ENCODE results near the gene NUDT22. TPM values are rescaled to one million over a fixed set of nuclear protein-coding genes. Genes with fewer than 3 reads are reported as not detected.

Gene NUDT22
- total RNA-seq, 3 donors from 2014 or later, result 34.2 to 58.0 (median 36.7) TPM

- TF ChIP-seq POLR2AphosphoS5 (IDR thresholded peaks at IDR 0.05) (no peak), POLR2A (IDR thresholded peaks at IDR 0.05) (no peak), CTCF (IDR thresholded peaks at IDR 0.05) (no peak)
- Histone ChIP-seq H3K36me3 (no peaks in the 10 kb centered on the region), H3K4me3 (peak overlapping the region; percentile 71 to 96 (median 75)), H3K4me1 (peaks cover 8 to 16% of the 10 kb centered on the region in 2 donors), H3K27ac (peak overlapping the region; percentile 78 to 94), H3K9me3 (no peaks in the 10 kb centered on the region), H3K27me3 (no peaks in the 10 kb centered on the region)
- DNase-seq (ENCODE audit: low spot score in 2 of 2), result no peak
- intact Hi-C loops (cut with DNase I; ENCODE audit: low total_unique reads), result no loop called here
These were observed 8.7 kb downstream of the NUDT22 start for GRCh38 chr11:64234647-64235379.

- Histone ChIP-seq H3K4me1 (peaks cover 12 to 16% of the 10 kb centered on the region in 2 donors), H3K36me3 (no peaks in the 10 kb centered on the region), H3K9me3 (no peaks in the 10 kb centered on the region), H3K27ac (peak overlapping the region; percentile 78 to 94), H3K27me3 (no peaks in the 10 kb centered on the region), H3K4me3 (peak overlapping the region; percentile 71 to 96 (median 75))
- no peak for TF ChIP-seq POLR2AphosphoS5 (IDR thresholded peaks at IDR 0.05)
- TF ChIP-seq CTCF (IDR thresholded peaks at IDR 0.05), result no peak
- no peak for TF ChIP-seq POLR2A (IDR thresholded peaks at IDR 0.05)
- intact Hi-C loops (cut with DNase I; ENCODE audit: low total_unique reads), result no loop called here
- no peak for DNase-seq (ENCODE audit: low spot score in 2 of 2)
These were observed 9.5 kb downstream of the NUDT22 start for GRCh38 chr11:64235437-64236161.

- Histone ChIP-seq H3K4me3 (peak overlapping the region in 2 of 3 donors; percentile 3 to 26), H3K9me3 (no peaks in the 10 kb centered on the region), H3K27me3 (no peaks in the 10 kb centered on the region), H3K27ac (peak overlapping the region; percentile 61 to 100), H3K36me3 (no peaks in the 10 kb centered on the region), H3K4me1 (peaks cover 12 to 16% of the 10 kb centered on the region in 2 donors)
- peak; percentile 87 to 92 for DNase-seq (ENCODE audit: low spot score in 2 of 2)
- no peak for TF ChIP-seq POLR2A (IDR thresholded peaks at IDR 0.05)
- TF ChIP-seq POLR2AphosphoS5 (IDR thresholded peaks at IDR 0.05), result peak in 1 of 3 donors; percentile 10
- TF ChIP-seq CTCF (IDR thresholded peaks at IDR 0.05), result no peak
- intact Hi-C loops (cut with DNase I; ENCODE audit: low total_unique reads), result no loop called here
These were observed 11.4 kb downstream of the NUDT22 start for GRCh38 chr11:64237484-64237951.

- DNase-seq (ENCODE audit: low spot score in 2 of 2), result no peak
- H3K36me3 ChIP-seq, result no peaks in the 10 kb centered on the region
- intact Hi-C loops (cut with DNase I; ENCODE audit: low total_unique reads), result no loop called here
- no peaks in the 10 kb centered on the region for H3K27me3 ChIP-seq
- H3K27ac ChIP-seq, result peak overlapping the region; percentile 61 to 100
- TF ChIP-seq POLR2A (IDR thresholded peaks at IDR 0.05) (no peak), CTCF (IDR thresholded peaks at IDR 0.05) (no peak), POLR2AphosphoS5 (IDR thresholded peaks at IDR 0.05) (no peak)
- H3K9me3 ChIP-seq, result no peaks in the 10 kb centered on the region
- no peak overlapping the region for H3K4me3 ChIP-seq
- H3K4me1 ChIP-seq, result peaks cover 12 to 16% of the 10 kb centered on the region in 2 donors
These were observed 12.0 kb downstream of the NUDT22 start for GRCh38 chr11:64238076-64238475.

- peaks cover 6 to 12% of the 10 kb centered on the region in 2 donors for H3K4me1 ChIP-seq
- no peaks in the 10 kb centered on the region for H3K36me3 ChIP-seq
- H3K4me3 ChIP-seq, result no peak overlapping the region
- intact Hi-C loops (cut with DNase I; ENCODE audit: low total_unique reads), result no loop called here
- no peak for TF ChIP-seq POLR2AphosphoS5 (IDR thresholded peaks at IDR 0.05)
- TF ChIP-seq CTCF (IDR thresholded peaks at IDR 0.05), result no peak
- TF ChIP-seq POLR2A (IDR thresholded peaks at IDR 0.05), result no peak
- no peaks in the 10 kb centered on the region for H3K9me3 ChIP-seq
- H3K27me3 ChIP-seq, result no peaks in the 10 kb centered on the region
- peak overlapping the region; percentile 61 to 100 for H3K27ac ChIP-seq
- DNase-seq (ENCODE audit: low spot score in 2 of 2), result no peak
These were observed 12.9 kb downstream of the NUDT22 start for GRCh38 chr11:64238999-64239398.
